ENCODE measurements around the gene NFAT5. TPM values are rescaled to one million over a fixed set of nuclear protein-coding genes. Genes with fewer than 3 reads are reported as not detected.

Gene NFAT5
- total RNA-seq (2022; extraction: Qiagen RNA extraction; ENCODE audit: low read depth): 3.5 to 8.0 TPM (median 6.1 TPM) in 5 replicates

GRCh38 chr16:69565671-69566239 lies at the start of gene NFAT5:
Gene NFAT5 (plus strand): TSS chr16:69565966. CDS start chr16:69566302, 336 bp downstream.

DNA sequence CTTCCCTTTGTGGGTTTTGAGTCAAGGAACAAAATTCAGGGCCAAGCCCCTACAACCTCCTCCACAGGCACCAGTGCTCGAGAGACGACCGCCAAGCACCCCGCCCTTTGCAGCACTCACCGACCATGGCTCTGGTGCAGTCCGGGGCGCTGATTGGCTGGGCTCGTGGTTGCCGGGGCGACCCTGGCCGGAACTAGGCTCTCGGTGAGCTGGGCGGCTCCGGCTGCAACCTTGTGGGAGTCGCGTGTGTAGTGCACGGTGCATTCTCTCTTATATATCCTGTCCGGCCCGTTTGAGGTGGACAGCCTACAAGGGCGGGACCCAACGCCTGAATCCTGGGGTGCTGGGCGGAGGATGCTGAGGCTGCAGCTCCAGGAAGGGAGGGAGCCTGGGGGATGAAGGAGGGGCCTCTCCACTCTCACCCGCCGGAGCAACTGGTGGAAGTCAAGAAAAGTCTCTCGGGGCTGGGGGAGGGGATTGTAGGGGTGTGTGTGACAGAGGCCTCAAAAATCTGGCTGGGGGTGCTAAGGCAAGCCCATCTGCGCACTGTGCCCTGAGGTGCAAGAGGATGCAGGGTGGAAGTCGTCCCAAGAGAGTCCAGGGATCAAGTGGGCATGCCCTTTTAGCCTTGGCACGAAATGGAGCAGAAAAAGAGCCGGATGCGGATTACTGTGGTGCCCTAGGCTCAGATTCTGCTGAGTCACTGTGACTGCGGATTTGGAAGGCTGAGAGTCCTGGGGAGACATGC lies 160.7 kb downstream of the NFAT5 start, which contains the start of gene NQO1:
TSS of gene NQO1 (minus strand) at position 248 of the 748 bp plus-strand sequence. CDS start at position 127, 121 bp downstream.

Other genes with a start within 250 kb of the NFAT5 start
- gene PDF, start 235.4 kb upstream of the NFAT5 start, total RNA-seq (2022; extraction: Qiagen RNA extraction; ENCODE audit: low read depth): 26.6 to 38.9 TPM (median 37.0 TPM) in 5 replicates
- gene COG8, start 226.4 kb upstream of the NFAT5 start, total RNA-seq (2022; extraction: Qiagen RNA extraction; ENCODE audit: low read depth): 20.4 to 27.1 TPM (median 26.7 TPM) in 5 replicates
- 52.3 to 63.4 TPM (median 55.8 TPM) in 5 replicates for gene NIP7, start 226.2 kb upstream of the NFAT5 start, total RNA-seq (2022; extraction: Qiagen RNA extraction; ENCODE audit: low read depth)
- not detected in 5 replicates for gene TMED6, start 214.2 kb upstream of the NFAT5 start, total RNA-seq (2022; extraction: Qiagen RNA extraction; ENCODE audit: low read depth)
- gene TERF2, start 180.0 kb upstream of the NFAT5 start, total RNA-seq (2022; extraction: Qiagen RNA extraction; ENCODE audit: low read depth): 20.3 to 24.1 TPM (median 22.7 TPM) in 5 replicates
- gene CYB5B, start 141.3 kb upstream of the NFAT5 start, total RNA-seq (2022; extraction: Qiagen RNA extraction; ENCODE audit: low read depth): 210 to 242 TPM (median 233 TPM) in 5 replicates
- 2,474 to 2,654 TPM (median 2,525 TPM) in 5 replicates for gene NQO1, start 160.6 kb downstream of the NFAT5 start, total RNA-seq (2022; extraction: Qiagen RNA extraction; ENCODE audit: low read depth)
- gene NOB1, start 189.0 kb downstream of the NFAT5 start, total RNA-seq (2022; extraction: Qiagen RNA extraction; ENCODE audit: low read depth): 112 to 122 TPM (median 115 TPM) in 5 replicates
- gene WWP2, start 196.4 kb downstream of the NFAT5 start, total RNA-seq (2022; extraction: Qiagen RNA extraction; ENCODE audit: low read depth): 21.0 to 22.9 TPM (median 22.3 TPM) in 5 replicates

All from A549 treated with GW870086 at 1 μM for 4 hours (cell line).